GM18867 (cell line): ENCODE data around the gene ZNF526.
A peak's percentile ranks its signal among the peaks of the same experiment; 100 is the strongest.

Experiments used
- ATAC-seq: cut with Tn5 transposase; IDR thresholded peaks from one replicate; pipeline ENCODE4 v1.9.1; 2021; ENCODE audit warnings: mild to moderate bottlenecking, moderate library complexity; ENCODE audit not compliant: unreplicated experiment

Gene ZNF526

DNA sequence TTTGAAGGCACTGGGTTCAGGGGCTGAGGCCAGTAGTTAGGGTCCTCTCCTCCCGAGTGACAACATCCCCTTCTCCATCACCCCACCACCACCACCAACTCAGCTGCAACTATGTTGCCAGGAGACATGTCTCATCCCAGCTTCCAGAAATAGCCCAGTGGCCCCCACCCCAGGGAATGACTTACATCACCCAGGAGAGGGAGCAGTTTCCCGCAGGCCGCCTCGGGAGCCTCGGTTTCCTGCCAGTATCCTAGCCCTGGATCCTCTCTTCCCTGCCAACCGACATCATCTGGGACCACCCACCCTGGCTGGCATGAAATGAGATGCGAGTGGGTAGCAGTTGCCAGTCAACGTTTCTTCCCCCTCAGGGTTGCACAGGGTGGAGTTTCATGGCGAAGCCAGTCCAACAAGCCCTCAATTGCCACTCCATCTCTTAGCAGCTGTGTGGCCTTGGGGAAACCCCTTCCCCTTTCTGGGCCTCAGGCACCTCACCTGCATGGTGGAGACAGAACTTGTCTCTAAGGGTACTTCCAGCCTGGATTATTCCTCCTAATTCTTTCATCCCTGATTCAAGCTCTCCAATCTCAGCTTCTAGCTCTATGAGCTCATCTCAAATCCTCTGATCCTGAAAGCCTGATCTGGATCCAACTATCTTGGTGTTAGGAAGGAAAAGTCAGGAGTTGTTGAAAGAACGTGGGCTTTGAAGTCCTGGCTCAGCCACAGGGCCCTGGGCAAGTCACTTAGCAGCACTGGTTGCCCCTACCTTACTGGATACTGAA lies 26.2 kb downstream of the ZNF526 start:
- ATAC-seq = no peak

DNA sequence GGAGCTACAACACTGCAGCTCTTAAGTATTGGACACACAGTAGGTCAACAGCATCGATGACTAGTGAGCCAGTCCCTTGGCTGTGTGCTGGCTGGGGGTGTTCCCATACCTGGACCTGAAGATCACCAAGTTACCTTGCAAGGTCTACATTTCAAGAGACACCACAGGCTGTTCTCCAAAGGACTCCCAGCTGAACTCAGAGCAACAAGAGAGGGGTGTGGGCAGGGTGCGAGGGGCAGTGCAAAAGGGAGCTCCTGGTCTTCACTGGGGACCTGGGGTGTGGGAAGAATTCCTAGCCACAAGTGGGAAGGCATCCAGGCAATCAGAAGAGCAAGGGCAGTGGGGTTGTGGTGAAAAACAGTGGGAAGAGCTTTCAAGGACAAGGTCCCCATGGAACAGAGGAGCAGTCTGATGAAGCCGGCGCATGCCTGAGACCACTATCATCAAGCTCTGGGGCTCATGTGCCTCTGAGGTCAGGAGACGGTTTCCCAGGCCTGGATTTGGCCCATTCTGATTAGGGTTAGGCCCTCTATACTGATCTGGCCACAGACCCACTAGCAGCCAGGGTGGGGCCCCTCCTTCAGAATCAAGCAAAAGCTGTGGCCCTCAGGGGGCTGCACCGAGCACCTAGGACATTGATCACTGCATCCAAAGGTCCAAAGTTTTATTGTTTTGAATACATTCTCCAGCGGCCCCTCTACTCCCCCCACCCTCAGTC lies 27.0 kb downstream of the ZNF526 start:
- no peak for ATAC-seq

- ATAC-seq = no peak
Measured at GRCh38 chr19:42247640-42248199, 27.6 kb downstream of the ZNF526 start.

DNA sequence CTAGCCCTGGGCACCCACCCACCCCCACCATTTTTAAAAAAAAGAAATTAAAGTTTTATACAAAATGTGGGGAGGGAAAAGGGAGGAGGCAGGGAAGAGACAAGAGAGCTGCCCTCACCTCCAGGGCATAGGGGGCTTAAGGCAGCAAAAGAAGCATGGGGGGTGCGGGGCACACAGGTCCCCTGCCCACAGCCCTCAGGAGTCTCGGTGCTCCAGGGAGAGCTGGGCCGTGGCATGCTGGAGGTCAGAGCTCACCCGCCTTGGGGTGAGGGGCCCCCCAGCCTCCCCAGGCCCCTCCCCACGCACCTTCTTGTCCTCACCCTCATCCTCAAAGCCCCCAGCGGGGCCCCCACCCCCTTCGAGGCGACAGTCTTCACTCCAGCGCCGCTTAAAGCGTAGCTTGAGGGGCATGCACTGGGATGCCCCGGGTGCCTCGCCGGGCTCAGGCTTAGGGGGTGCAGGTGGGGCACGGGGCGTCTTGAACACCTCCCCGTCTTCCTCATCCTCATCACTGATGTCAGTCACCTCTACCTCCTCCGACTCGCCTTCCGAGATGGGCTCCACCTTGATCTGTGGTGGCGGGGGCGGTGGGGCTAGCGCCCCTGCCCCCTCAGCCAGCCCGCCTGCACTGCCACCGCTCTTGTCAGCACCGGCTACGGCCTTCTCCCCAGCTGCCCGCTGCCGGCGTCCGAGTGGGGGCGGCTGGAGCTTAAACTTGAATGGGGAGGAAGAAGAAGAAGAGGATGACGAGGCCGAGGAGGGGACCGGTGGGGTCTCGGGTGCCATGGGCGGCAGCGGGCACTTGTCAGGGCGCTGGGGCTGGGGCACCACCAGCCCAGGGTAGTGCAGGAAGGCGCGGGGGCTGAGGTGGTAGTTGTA lies 28.4 kb downstream of the ZNF526 start:
- no peak for ATAC-seq

DNA sequence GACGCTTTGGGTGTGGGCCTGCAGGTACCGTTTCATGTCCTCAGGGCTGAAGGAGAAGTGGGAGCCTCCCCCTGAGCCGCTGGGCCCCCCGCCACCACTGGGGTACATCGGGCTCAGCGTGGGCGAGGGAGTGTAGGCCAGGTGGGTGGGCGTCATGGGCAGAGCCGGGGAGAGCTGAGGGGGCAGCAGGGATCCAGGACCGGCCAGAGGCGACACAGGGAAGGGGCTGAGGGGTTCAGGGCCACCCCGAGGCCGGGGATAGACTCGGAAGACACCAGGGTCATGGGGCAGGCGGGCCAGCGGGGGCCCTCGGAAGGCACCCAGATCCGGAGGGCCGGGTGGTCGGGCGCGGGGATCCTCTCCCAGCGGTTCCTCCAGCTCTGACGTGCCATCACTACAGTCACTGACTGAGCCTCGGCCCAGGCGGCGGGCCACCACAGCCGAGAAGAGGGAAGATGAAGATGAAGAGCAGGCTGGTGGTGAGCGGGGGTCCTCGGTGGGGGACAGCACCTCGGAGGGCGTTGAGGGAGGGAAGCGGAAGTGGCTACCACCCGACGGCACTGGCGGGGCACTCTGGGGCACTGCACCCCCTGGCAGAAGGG lies 29.1 kb downstream of the ZNF526 start:
- no peak for ATAC-seq

- ATAC-seq = no peak
Measured at GRCh38 chr19:42249769-42250168, 29.7 kb downstream of the ZNF526 start.

DNA sequence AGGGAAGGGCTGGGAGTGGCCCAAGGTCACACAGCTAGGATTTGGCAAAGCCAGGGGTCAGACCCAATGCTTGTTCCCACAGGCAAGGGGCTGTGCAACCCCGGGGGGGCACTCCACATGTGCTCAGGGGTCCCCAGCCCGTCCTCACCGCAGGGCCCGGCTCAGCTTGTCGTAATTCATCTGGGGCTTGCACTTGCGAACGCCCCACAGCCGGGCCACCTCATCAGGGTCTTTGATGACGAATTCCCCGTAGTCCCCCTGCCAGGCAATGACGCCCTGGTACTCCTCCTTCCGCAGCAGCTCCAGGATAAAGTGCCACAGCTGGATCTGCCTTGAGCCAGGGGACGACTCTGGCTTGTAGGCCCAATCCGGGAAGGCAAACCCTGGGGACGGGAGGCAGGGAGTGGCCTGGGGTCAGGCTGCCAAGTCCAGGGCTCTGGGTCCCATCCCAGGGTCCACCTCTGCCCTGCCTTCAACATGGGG lies 30.1 kb downstream of the ZNF526 start:
- no peak for ATAC-seq

GRCh38 chr19:42250666-42251531 lies 30.8 kb downstream of the ZNF526 start:
- ATAC-seq = no peak

GRCh38 chr19:42251572-42252358 lies 31.7 kb downstream of the ZNF526 start:
- ATAC-seq = no peak

DNA sequence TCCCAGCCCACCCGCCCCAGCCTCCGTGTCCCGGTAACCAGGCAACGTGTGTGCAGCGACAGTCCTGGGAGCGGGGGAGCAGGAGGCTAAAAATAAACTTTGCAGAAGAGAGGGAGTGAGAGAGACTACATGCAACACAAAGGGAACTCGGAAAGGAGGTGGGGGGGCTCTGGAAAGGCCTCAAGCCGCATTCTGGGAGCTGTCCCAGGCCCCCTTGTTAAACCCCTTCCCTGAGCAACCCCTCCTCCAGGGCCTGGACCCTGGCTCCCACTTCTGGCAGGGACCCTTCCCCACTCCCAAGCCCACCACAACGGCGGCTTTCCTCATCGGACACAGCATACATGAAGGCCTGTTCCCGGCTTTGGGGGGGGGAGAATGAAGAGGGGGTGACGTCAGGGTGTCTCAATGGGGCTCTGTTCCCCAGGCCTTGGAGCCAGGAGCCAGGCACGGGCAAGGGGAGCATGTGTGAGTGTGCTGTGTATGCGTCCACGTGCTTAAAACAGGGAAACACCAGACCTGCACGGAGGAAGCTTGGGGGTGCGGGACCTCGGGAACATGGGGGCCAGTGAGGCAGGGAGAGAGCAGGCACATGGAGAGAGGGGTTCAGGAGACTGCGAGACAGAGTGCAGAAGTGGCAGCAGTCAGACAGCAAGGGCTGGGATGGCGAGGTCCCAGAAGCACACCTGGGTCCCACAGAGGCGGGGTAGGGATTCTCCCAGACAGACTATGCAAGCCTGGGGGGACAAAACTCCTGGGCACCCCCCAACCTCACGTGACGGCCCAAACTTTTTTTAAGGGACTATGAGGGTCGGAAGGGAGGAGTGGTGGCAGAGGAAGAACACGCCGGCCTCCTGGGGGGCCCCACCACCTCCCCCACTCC lies 32.5 kb downstream of the ZNF526 start:
- no peak for ATAC-seq

DNA sequence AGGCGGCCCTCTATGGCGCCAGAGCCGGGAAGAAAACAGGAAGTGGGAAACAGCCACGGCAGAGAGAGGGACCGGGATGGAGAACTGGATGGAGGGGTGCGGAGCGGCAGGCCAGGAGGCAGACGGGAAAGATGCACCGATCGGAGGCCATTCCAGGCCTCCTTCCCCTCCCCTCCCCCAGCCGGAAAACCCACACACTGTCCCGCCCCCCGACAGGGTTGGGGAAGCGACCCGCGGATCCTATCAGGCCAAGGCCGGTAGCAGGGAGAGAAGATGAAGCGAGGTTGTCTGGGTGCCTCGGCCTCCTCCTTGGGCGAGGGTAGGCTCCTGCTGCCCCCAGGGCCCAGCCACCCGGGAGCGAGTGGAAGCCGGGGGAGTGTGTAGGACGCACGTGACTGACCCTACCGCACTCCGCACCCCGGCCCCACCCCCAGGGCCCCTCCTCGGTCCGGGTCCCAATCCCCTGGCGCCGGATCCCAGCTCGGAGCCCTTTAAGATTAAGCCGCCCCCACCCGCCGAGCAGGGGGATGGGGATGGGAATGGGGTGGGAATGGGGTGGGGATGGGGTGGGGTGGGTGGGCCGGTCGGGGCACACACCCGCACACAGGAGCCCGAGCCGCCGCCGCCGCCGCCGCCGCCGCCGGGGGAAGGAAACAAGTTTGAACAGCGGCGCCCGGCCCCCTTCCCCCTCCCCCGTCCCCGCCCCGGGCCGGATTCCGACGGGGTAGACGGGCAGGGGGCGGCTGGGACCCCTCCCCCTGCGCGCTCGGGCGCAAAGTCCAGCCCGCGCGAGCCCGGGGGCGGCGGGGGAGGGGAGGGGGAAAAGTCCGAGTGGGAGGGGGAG lies 33.4 kb downstream of the ZNF526 start:
- peak; percentile 21 for ATAC-seq

DNA sequence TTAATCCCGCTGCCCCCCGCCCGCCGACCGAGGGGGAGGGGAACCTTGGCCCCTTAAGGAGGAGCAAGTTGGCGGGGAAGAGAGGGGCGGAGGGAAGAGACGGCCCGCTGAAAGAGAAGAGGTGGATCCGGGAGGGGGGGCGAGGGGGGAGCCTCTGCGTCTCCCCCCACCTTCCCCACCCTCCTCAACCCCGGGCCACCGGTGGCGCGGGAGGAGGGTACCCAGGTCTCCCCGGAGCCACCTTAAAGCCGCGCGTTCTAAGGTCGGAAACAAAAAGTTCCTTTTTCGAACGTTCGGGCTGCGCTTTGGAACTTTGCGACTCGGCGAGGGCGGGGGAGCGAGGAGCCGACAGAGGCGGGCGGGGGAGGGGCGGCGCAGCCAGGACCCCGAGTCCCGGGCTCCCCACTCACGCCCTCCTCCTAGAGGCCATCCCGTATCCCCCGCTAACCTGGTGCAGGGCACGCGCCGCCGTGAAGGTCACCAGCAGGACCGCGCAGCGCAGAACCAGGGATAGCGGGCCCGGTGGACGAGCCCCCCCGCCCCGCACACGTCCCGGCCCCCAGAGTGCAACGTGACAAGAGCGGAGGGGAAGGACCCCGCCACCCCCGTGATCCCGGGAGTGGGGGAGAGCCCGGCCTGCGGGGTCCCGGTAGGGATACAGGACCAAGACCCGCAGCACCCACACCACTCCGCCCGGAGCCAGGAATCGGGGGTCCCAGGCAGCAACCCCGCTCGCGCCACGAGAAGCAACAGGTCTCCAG lies 34.2 kb downstream of the ZNF526 start:
- peak; percentile 32 for ATAC-seq

- ATAC-seq = peak; percentile 60
Measured at GRCh38 chr19:42254850-42255765, 35.0 kb downstream of the ZNF526 start, which contains the start of gene ERF. Gene ERF (minus strand): TSS chr19:42255128. CDS start chr19:42254999, 129 bp downstream.

DNA sequence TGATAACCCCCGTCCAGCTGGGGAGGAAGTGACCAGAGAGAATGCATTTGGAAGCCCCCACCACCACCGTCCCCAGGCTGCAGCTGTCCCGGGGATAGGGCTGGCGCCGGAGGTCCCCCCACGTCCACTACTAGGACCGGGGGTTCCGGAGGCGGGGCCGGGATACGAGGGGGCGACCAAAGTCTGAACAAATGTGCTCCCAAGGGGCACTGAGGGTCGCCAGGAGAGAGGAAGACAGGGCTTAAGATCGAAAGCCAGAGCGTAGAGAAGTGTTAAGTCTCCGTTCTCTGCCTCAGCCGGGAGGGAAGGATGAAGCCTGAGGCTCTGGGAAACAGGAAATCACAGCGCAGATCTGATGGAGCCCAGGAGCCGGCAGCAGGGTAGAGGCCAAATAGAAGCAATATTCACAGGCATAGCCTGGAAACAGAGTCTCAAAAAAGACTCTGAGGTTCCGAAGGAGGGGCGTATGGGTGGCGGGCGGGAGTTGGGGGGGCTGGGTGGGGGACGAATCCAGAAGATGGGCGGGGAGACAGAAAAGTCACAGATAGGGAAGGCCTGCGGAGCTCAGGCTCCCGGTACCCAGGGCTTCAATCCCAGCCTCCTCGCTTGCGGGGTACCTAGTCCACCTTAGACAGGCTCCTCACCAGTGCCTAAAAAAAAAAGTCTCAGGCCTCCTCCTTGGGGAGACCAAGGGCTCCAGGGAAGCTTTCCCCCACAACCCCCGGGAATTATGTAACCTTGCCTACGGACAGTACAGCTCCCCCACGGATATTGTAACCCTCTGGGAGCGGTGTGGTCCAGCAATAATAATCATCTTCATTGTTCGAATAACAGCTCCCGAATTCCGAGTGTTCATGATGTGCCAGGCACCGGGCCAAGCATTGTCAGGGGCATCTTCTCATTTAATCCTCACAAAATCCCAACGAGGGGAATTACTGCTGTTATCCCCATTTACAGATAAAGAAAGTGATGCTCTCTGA lies 35.9 kb downstream of the ZNF526 start:
- no peak for ATAC-seq
